GM12873 (cell line): ENCODE results near the gene ZNF764.

Experiments
- CTCF ChIP-seq: IDR thresholded peaks from 2 replicates; pipeline ENCODE4 v1.5.1; 2012; ENCODE audit warnings: low read depth, mild to moderate bottlenecking, moderate library complexity, low read length, control low read depth; ENCODE audit not compliant: insufficient read depth; ENCODE audit errors: missing control alignments

ZNF764 gene

GRCh38 chr16:30600929-30601328 is 42.8 kb upstream of the ZNF764 start:
- TF ChIP-seq CTCF = no peak

GRCh38 chr16:30600215-30600614 is 42.0 kb upstream of the ZNF764 start:
- no peak for TF ChIP-seq CTCF

GRCh38 chr16:30592871-30593270 is 34.7 kb upstream of the ZNF764 start:
- TF ChIP-seq CTCF = no peak

- no peak for TF ChIP-seq CTCF
Measured at GRCh38 chr16:30588651-30589050, 30.5 kb upstream of the ZNF764 start.

GRCh38 chr16:30585400-30586191 is 27.4 kb upstream of the ZNF764 start, which contains the start of gene ZNF785:
Gene ZNF785 (minus strand): TSS chr16:30585697. CDS start chr16:30585611, 86 bp downstream.
- peak; percentile 20 for TF ChIP-seq CTCF

GRCh38 chr16:30585022-30585399 is 26.8 kb upstream of the ZNF764 start:
- no peak for TF ChIP-seq CTCF

GRCh38 chr16:30582611-30583340 is 24.6 kb upstream of the ZNF764 start:
- no peak for TF ChIP-seq CTCF
